Measurements from ENCODE around the gene CTXND1.
"Not testable (repeated sequence)": the region's sequence is repeated elsewhere in the genome, so short reads cannot be mapped to it uniquely, and the experiment has no call there.

The CTXND1 gene

GRCh38 chr15:80157215-80157614 lies 94.8 kb downstream of the CTXND1 start:
- DNase-seq (ENCODE audit: low spot score): no peak

- no peak for DNase-seq (ENCODE audit: low spot score)
Measured at GRCh38 chr15:80156176-80156720, 95.8 kb downstream of the CTXND1 start.

GRCh38 chr15:80155378-80156175 lies 96.4 kb downstream of the CTXND1 start:
- DNase-seq (ENCODE audit: low spot score): not testable (repeated sequence)

DNA sequence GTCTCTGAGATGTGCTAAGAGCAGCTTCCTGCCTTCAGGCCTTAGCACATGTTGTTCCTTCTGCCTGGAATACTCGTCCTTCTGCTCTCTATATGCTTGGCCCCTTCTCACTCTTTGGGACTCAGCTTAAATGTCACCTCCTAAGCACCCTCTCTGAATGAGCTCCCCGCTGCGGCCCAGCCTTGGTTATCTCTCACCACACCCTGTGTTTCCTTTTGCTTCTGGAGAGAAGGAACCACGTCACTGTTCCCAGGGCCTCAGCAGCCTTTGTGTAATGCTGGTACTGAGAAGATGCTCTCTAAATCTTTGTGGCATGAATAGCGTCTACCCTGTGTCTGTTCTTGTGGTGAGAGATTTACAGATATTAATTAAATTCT lies 97.0 kb downstream of the CTXND1 start:
- DNase-seq (ENCODE audit: low spot score): no peak

DNA sequence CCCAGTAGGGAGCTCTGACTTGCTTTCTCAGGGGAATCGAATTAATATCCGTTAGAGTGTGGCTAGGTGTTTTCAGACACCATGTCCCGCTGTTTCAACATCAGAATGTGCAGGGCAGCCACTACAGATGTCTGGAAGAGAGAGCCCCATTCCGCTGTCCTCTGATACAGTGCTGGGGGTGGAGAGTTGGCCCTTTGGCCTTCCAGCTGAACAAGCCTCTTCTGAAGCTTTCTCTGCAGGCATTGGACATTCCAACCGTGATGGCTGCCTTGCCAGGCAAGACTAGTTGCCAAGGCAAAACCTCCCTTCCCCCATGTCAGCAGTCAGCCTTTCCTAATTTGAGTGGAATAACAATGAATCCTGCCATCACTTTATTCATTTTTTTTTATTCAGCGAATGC lies 97.7 kb downstream of the CTXND1 start:
- no peak for DNase-seq (ENCODE audit: low spot score)

DNA sequence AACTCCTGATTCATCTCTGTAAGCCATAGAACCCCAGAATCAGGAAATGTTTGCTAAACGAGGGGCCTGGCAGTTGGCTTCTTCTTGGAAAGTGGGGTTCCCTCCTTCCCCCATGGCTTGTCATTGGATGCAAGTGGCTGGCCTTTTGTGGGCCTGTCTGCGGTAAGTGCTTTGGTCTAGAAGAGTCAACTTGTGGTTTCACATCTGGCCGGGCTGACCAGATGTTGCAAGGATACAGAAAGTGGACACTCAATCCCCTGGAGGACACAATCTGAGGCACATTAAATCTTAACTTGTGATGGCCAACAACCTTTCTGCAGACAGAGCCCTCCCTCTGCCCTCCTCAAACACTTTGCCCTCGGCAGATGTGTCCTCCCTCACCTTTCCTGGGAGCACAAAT lies 98.1 kb downstream of the CTXND1 start:
- no peak for DNase-seq (ENCODE audit: low spot score)

DNA sequence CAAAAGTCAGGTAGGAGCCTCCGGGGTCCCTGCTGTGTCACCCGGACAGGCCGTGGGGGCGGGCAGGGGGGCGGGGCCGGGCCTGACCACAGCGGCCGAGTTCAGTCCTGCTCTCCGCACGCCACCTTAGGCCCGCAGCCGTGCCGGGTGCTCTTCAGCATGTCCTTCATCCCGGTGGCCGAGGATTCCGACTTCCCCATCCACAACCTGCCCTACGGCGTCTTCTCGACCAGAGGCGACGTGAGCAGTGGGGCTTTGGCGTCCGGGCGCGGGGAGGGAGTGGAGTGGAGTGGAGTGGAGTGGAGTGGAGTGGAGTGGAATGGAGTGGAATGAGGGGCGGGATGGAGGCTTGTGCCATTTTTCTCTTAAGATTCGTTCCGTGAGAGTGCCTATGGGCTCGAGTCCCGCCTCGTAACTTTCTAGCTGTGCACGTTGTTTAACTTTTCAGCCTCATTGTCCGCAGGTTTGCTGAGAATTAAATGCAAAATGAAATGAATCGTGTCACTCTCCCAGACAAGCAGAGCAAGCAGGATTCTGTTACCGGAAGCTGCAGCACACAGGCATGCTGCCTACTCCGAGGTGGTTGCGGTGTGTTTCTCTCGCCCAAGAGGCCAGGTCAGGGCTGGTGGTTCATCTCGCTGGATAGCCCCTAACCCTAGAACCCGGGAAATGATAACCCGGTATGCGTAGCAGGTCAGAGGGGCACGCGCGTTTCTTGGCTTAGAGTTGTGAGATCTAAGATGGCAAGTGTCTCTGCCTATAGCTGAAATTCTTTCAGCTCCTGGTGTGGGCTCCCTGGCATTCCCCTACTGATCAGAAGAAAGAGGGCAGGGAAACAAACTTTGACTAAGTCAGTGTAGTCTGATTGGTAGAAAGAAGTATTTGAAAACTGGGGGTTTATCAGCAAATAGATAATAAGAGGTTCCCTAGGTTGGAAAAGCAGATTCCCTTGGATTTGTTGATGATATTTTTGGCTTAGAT lies 98.8 kb downstream of the CTXND1 start, which contains the start of gene FAH:
FAH (plus strand) TSS at position 104 of the 981 bp plus-strand sequence; CDS start at position 160, 56 bp downstream.
- peak; percentile 34 for DNase-seq (ENCODE audit: low spot score)

DNA sequence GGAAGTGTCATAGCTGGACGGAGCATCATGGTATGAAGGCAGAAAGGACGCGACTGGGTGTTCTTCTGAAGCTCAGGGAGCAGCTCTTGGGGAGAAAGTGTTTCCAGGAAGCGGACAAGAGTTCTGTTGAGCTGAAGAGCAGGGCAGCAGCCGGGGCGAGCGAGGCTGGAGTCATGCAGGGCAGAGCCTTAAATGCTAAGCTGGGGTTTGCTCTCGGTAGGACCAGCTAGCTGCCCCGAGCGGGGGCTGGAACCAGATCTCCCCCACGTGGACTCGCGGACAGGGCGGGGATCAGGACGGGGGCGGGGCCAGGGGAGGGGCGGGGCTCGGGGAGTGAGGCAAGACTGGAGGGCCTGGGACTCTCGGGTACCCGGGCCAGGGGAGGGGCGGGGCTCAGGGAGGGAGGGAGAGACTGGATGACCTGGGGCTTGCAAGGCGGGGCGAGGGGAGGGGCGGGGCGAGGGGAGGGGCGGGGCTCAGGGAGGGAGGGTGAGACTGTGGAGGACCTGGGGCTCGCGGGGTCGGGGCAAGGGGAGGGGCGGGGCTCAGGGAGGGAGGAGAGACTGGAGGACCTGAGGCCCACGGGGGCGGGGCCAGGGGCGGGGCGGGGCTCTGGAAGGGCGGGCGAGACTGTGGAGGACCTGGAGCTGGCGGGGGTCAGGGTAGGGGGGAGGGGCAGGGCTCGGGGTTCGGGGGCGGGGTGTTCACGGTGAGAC lies 99.7 kb downstream of the CTXND1 start:
- peak; percentile 42 for DNase-seq (ENCODE audit: low spot score)

GRCh38 chr15:80151576-80151975 lies 100.4 kb downstream of the CTXND1 start:
- DNase-seq (ENCODE audit: low spot score): no peak

- DNase-seq (ENCODE audit: low spot score): no peak
Measured at GRCh38 chr15:80151148-80151547, 100.9 kb downstream of the CTXND1 start.

Measured in kidney capillary endothelial cell (primary cell).